ENCODE data around the gene CKAP5.
"Not testable (repeated sequence)": the region's sequence is repeated elsewhere in the genome, so short reads cannot be mapped to it uniquely, and the experiment has no call there.

CKAP5 gene

GRCh38 chr11:46726206-46726862 lies 119.7 kb downstream of the CKAP5 start:
- no peak for DNase-seq (ENCODE audit: low spot score)

DNA sequence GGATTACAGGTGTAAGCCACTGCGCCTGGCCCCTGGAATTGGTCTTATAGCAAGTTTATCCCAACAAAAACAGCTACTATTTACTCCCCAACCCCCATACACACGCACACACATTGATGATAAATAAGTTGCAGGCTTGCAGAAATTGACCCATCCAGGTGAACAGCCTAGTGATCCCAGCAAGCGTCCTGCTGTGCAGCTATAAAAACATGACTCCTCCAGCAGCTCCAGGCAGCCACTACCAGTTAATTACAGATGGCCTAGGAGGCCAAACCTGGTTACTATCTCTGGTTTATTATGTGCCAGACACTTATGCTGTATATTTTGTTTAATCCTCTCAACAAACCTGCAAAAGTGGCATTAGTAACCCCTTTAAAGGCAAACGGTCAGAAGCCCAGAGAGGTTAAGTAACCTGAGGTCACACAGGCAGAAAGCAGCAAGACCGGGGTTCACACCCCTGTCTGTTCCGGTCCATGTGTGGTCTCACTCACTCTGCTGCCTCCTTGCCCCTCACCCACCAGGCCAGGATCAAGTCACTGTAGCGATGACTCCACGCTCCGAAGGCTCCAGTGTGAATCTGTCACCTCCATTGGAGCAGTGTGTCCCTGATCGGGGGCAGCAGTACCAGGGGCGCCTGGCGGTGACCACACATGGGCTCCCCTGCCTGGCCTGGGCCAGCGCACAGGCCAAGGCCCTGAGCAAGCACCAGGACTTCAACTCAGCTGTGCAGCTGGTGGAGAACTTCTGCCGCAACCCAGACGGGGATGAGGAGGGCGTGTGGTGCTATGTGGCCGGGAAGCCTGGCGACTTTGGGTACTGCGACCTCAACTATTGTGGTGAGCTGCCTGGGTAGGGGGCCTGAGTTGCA lies 120.5 kb downstream of the CKAP5 start:
- no peak for DNase-seq (ENCODE audit: low spot score)

DNA sequence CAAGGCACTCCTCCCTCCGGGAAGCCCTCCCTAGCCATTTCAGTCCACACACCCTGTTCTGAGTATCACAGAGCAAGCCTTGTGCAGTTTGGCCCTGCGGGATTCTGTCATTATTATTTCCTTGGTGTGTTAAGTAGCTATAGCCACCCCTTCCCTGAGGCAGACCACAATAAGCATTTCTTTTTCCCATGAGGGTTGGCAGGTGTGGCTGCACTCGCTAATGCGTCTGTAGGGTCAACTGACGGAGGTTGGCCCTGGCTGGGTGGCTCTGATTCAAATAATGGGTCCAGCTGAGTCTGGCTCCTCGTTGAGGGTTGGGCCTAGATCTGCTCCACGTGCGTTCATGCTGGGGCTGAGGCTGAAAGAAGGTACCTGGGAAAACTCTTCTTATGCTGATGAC lies 122.0 kb downstream of the CKAP5 start:
- DNase-seq (ENCODE audit: low spot score), result no peak

DNA sequence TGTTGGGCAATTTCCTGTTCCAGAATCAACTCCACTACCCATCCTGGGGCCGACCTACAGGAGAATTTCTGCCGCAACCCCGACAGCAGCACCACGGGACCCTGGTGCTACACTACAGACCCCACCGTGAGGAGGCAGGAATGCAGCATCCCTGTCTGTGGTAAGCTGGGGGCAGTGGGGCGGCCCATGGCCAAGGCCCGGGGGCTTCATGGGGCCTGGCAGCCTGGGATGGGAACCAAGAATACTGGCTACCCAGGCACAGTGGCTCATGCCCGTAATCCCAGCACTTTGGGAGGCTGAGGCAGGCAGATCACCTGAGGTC lies 122.8 kb downstream of the CKAP5 start:
- no peak for DNase-seq (ENCODE audit: low spot score)

DNA sequence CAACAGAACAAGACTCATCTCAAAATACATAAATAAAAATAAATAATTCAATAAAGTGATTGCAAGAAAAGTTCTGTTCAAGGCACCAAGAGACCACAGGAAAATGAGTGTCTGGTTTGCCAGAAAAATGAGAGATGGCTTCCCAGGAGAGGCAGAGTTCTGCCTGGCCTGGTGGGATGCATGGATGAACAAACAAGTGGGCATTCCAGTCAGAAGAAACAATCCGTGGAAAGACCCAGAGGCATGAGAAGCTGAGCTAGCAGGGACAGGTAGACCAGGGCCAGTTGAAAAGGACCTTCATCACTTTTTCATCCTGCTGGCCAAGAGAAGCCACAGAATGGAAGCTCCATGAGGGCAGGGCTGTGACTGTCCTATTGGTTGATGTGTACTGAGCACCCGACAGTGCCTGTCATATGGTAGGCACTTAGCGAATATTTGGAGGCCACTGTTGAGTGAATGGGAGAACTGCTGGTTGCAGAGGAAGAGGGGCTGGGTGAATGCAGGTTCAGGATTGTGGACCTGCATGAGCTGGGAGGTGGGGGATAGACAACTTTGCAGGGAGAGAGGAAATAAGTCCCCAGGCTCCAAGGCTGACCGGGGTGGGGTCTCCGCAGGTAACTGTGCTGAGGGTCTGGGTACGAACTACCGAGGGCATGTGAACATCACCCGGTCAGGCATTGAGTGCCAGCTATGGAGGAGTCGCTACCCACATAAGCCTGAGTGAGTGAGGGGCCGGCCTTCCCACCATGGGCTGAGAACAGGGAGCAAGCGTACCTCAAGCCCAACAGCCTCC lies 123.3 kb downstream of the CKAP5 start:
- no peak for DNase-seq (ENCODE audit: low spot score)

DNA sequence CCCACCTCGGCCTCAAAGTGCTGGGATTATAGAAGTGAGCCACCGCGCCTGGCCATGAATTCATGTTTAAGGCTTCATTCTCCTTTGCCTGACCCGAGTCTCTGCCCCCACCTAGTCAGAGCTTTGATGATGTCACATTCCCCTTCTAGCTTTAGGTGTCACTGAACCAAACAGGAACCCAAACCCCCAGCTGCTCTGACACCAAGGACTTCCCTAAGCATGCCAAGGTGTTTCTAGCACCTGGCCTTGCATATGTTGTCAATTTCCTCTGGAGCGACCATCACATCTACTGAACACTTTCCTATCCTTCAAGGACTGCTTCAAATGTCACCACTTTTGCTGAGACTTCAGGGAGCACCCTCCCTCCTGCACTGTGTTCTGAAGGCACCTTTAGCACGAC lies 124.8 kb downstream of the CKAP5 start:
- no peak for DNase-seq (ENCODE audit: low spot score)

- no peak for DNase-seq (ENCODE audit: low spot score)
Measured at GRCh38 chr11:46719543-46720218, 126.4 kb downstream of the CKAP5 start.

DNA sequence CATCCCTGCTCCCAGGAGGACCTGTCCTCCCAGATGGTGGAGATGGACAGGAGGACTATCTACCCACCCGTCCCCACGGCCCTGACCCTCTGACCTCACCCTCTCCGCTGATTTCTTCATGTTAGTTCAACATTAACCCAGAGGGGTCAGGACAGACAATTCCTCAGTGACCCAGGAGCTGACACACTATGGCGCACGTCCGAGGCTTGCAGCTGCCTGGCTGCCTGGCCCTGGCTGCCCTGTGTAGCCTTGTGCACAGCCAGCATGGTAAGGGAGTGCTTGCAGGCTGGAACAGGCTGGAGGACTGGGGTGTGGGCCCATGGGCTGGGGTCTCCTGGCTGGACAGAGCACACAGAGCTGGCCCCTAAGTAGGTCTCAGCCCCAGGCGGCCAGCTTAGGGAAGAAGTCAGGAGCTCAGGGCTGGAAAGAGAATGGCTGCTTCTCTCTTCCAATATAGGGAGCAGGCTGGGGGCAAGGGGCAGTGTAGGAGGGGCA lies 127.0 kb downstream of the CKAP5 start, which contains the start of gene F2:
F2 (plus strand) TSS at position 166 of the 495 bp plus-strand sequence; CDS start at position 189, 23 bp downstream.
- no peak for DNase-seq (ENCODE audit: low spot score)

GRCh38 chr11:46718155-46719019 lies 127.7 kb downstream of the CKAP5 start:
- DNase-seq (ENCODE audit: low spot score), result peak; percentile 6

DNA sequence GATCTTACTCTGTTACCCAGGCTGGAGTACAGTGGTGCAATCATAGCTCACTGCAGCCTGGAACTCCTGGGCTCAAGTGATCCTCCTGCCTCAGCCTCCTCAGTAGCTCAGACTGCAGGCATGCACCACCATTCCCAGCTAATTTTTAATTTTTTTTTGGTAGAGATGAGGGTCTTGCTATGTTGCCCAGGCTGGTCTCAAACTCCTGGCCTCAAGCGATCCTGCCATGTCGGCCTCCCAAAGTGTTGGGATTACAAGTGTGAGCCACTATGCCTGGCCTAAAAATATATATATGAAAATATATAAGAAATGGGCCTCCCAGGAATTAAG lies 128.3 kb downstream of the CKAP5 start:
- DNase-seq (ENCODE audit: low spot score), result not testable (repeated sequence)

DNA sequence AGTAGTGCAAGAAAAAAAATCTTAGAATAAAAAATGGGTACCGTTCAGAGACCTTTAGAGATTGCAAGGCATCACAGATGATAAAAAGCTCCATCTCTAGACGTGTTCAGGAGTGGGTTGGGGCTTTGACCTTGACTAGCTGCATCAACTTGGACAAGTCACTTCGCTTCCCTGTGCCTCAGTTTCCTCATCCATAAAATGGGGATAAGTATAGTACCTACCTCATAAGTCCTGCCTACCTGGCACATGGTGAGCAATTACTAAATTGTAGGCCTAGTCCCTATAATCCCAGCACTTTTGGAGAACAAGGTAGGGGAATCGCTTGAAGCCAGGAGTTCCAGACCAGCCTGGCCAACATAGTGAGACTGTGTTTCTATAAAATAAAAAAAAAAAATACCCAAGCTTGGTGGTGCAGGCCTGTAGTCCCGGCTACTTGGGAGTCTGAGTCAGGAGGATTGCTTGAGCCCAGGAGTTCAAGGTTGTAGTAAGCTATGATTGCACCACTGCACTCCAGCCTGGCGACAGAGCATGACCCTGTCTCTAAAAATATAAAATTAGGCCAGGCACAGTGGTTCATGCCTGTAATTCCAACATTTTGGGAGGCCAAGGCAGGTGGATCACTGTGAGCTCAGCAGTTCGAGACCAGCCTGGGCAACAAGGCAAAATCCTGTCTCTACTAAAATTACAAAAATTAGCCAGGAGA lies 133.1 kb downstream of the CKAP5 start:
- no peak for DNase-seq (ENCODE audit: low spot score)

- no peak for DNase-seq (ENCODE audit: low spot score)
Measured at GRCh38 chr11:46711303-46711702, 134.8 kb downstream of the CKAP5 start.

DNA sequence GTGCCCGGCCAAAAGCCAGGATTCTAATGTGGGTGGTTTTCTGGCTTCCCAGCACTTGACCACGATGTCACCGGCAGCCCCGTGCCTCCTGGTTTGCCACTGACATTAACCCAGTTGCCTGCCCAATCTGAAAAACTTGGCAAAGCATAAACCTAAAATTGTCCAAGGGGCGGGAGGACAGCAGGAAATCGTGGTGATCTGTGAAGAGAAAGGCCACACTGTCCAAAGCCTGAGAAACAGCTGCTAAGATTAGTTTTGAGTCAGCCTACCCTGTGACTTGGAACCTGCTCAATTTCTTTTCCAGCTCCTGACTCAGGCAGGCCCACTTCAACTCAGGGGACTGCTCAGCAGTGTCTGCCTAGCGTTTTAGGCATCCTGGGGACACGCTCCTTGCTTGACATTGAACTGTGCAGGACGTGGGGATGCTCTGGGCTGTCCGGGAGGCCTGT lies 135.2 kb downstream of the CKAP5 start:
- DNase-seq (ENCODE audit: low spot score), result no peak

- DNase-seq (ENCODE audit: low spot score), result not testable (repeated sequence)
Measured at GRCh38 chr11:46709351-46709750, 136.7 kb downstream of the CKAP5 start.

DNA sequence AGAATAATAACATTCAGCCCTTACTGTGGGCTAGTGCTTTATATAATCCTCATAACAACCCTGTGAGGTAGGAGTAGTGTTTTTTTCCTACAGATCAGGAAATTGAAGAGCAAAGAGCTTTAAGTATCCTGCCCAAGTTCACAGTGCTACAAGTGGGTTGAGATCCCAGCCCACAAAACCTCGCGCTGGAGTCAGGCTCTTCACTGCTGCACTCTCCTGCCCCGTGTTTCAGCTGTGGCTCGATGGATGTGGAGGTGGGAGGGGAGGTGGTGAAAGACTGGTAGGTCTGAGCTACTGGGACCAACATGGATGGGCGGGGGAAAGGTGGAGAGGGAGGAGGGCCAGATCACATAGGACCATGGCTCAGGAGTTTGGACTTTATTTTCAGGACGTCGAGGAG lies 139.2 kb downstream of the CKAP5 start:
- DNase-seq (ENCODE audit: low spot score), result no peak

- no peak for DNase-seq (ENCODE audit: low spot score)
Measured at GRCh38 chr11:46705070-46705688, 140.9 kb downstream of the CKAP5 start.

DNA sequence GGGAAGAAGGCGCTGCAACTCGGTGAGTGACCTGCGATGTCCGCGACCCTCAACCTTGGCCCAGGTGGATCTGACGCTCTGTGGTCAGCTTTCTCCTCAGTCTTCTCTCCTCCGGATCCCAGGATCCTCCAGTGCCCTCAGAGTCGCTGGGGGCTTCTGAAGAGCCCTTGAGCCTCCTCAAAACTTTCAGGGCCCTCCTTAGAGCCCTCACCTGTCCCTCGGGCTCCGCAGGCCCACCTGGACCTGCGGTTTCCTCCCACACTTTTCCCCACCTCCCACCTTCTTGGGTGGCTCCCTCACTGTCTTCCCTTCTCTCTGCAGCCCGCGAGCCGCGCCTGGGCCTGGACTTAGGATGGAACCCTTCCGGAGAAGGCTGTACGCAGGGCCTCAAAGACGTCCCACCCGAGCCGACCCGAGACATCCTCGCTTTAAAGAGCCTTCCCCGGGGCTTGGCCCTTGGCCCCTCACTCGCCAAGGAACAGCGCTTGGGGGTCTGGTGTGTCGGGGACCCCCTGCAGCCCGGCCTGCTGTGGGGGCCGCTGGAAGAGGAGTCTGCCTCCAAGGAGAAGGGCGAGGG lies 144.9 kb downstream of the CKAP5 start:
- no peak for DNase-seq (ENCODE audit: low spot score)

DNA sequence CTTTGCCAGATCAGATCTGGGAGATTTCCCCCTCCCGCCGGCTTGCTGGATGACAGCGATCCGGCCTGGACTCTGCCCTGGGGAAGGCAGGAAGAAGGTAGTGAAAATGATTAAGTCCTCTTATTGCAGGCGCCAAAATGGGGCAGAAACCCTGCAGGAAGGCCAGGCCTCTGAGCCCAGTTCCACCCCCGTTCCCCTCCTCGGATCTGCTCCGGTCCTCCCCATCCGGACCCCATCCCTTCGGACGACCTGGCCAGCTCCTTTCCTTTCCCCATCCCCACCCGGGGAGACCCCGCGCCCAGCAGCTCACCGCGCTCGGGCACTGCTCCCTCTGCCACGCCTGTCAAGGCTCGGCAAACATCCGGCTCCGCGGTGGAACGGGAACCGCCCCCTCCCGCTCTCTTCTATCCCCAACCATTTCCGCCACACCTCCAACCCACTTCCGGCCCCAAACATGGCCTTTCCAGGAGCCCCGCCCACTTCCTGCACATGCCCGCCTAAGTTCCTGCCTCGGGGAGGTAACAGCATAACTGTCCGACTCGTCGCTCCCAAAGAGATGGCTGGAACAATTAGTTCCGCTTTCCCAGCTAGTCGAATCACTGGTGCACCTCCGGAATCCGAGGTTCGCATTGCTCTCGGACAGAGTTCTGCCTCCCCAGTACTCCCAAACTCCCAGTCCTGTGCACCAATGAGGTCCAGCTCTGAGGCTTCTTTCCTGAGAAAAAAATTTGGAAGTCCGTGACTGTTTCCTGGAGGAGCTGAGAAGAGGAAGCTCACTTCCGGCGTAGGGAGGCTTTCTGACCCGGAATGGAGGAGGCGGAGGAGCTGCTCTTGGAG lies 145.6 kb downstream of the CKAP5 start, which contains the start of the genes ARHGAP1 and ZNF408:
ARHGAP1 (minus strand) TSS at position 379 of the 837 bp plus-strand sequence. CDS start 4,512 bp downstream, outside the sequence.
ZNF408 (plus strand) TSS at position 791 of the 837 bp plus-strand sequence; CDS start at position 808, 17 bp downstream.
- DNase-seq (ENCODE audit: low spot score), result peak; percentile 98

Data from LoVo (cell line).